Measurements from ENCODE around the gene UQCC5. TPM values are rescaled to one million over a fixed set of nuclear protein-coding genes. Genes with fewer than 3 reads are reported as not detected.
"Not testable (repeated sequence)": the region's sequence is repeated elsewhere in the genome, so short reads cannot be mapped to it uniquely, and the experiment has no call there.

UQCC5 gene
- total and polyA plus RNA-seq, 3 experiments from 2014 or later: 15.3 to 20.7 (median 18.2) TPM

GRCh38 chr3:52524258-52524751 lies 12.1 kb upstream of the UQCC5 start:
- no peaks in the 10 kb centered on the region for H3K4me1 Mint-ChIP-seq
- Histone ChIP-seq H3K27me3 (ENCODE audit: insufficient read depth, low read length, poor library complexity, severe bottlenecking) (no peaks in the 10 kb centered on the region), H3K4me1 (ENCODE audit: insufficient read depth, low read length) (no peaks in the 10 kb centered on the region), H3K9me3 (ENCODE audit: low read length) (no peaks in the 10 kb centered on the region), H3K4me3 (ENCODE audit: low read length) (no peak overlapping the region), H3K27ac (ENCODE audit: low read depth, low read length) (no peak overlapping the region), H3K36me3 (ENCODE audit: insufficient read depth, low read length) (no peaks in the 10 kb centered on the region)
- H3K9me3 Mint-ChIP-seq: no peaks in the 10 kb centered on the region
- no peak overlapping the region for H3K4me3 Mint-ChIP-seq
- H3K27me3 Mint-ChIP-seq: peaks cover 0 to 2% of the 10 kb centered on the region in 2 donors
- ChIA-PET POLR2A (no interaction called here), CTCF (no interaction called here)
- peak in 1 of 5 donors; percentile 26 for DNase-seq
- no peaks in the 10 kb centered on the region for H3K36me3 Mint-ChIP-seq
- no peak overlapping the region for H3K27ac Mint-ChIP-seq

- no peak overlapping the region for H3K27ac Mint-ChIP-seq
- peak in 1 of 5 donors; percentile 42 for DNase-seq
- no peaks in the 10 kb centered on the region for H3K36me3 Mint-ChIP-seq
- no peaks in the 10 kb centered on the region for H3K9me3 Mint-ChIP-seq
- Histone ChIP-seq H3K27ac (ENCODE audit: low read depth, low read length) (no peak overlapping the region), H3K4me3 (ENCODE audit: low read length) (no peak overlapping the region), H3K4me1 (ENCODE audit: insufficient read depth, low read length) (no peaks in the 10 kb centered on the region), H3K27me3 (ENCODE audit: insufficient read depth, low read length, poor library complexity, severe bottlenecking) (no peaks in the 10 kb centered on the region), H3K9me3 (ENCODE audit: low read length) (no peaks in the 10 kb centered on the region), H3K36me3 (ENCODE audit: insufficient read depth, low read length) (no peaks in the 10 kb centered on the region)
- CTCF ChIA-PET: no interaction called here
- POLR2A ChIA-PET: no interaction called here
- no peaks in the 10 kb centered on the region for H3K4me1 Mint-ChIP-seq
- no peak overlapping the region for H3K4me3 Mint-ChIP-seq
- H3K27me3 Mint-ChIP-seq: peaks cover 0 to 2% of the 10 kb centered on the region in 2 donors
Observed at GRCh38 chr3:52524752-52525679, 11.4 kb upstream of the UQCC5 start.

DNA sequence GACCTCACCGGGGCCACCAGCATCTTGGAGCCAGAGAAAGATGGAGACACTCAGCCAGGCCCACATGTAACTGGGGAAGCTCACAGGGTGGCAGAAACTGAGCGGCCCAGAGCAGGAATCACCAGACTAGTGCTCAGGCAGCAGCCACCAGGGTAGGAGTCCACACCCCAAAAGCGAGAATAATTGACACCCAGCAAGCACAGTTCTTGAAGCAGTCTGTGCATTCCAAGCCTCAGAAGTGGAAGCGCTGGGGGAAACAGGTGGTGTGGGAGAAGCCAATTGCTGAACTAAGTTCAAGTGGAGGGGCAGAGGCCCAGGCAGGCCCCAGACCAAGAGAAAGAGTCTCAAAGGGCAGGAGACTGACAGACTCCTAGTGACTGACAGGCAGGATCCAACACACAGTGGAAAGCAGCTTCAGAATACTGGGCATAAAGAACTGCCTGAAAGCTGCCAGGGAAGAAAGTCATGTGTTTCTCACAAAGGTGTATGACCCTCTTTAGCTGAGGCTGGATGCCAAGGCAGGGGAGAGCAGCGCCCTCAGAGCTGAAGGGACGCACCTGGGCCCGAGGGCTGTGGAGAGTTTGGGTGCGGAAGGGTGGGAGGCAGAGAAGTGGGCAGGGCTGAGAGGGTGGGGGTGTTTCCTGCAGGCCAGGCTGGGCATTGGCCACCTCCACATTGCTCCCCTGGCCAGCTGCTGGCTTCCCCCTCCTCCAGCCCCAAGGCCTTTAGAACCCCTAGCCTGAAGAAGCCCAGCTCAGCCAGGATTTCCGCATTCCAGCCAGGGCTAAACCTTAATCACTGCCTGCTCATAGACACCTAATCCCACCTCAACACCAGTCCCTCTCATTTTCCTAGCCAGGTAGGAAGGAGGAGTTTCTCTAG lies 10.5 kb upstream of the UQCC5 start:
- peak overlapping the region in 2 of 8 donors; percentile 29 to 51 for H3K27ac Mint-ChIP-seq
- CTCF ChIA-PET: no interaction called here

GRCh38 chr3:52526671-52527038 lies 9.8 kb upstream of the UQCC5 start:
- H3K27me3 Mint-ChIP-seq; H3K36me3 ChIP-seq (ENCODE audit: insufficient read depth, low read length); H3K9me3 Mint-ChIP-seq; H3K36me3 Mint-ChIP-seq; H3K4me3 ChIP-seq (ENCODE audit: low read length); H3K4me1 Mint-ChIP-seq; POLR2A ChIA-PET; DNase-seq; H3K4me1 ChIP-seq (ENCODE audit: insufficient read depth, low read length); H3K27me3 ChIP-seq (ENCODE audit: insufficient read depth, low read length, poor library complexity, severe bottlenecking); H3K9me3 ChIP-seq (ENCODE audit: low read length); H3K4me3 Mint-ChIP-seq; H3K27ac ChIP-seq (ENCODE audit: low read depth, low read length); CTCF ChIA-PET: not testable (repeated sequence)
- peak overlapping the region in 1 of 8 donors; percentile 29 for H3K27ac Mint-ChIP-seq

More for the DNA sequence above, 10.5 kb upstream of the UQCC5 start:
- H3K4me3 Mint-ChIP-seq: no peak overlapping the region
- Histone ChIP-seq H3K27ac (ENCODE audit: low read depth, low read length) (no peak overlapping the region), H3K4me3 (ENCODE audit: low read length) (no peak overlapping the region), H3K9me3 (ENCODE audit: low read length) (no peaks in the 10 kb centered on the region), H3K4me1 (ENCODE audit: insufficient read depth, low read length) (no peaks in the 10 kb centered on the region), H3K27me3 (ENCODE audit: insufficient read depth, low read length, poor library complexity, severe bottlenecking) (no peaks in the 10 kb centered on the region), H3K36me3 (ENCODE audit: insufficient read depth, low read length) (no peaks in the 10 kb centered on the region)
- POLR2A ChIA-PET: no interaction called here
- H3K27me3 Mint-ChIP-seq: peaks cover 0 to 2% of the 10 kb centered on the region in 2 donors
- peaks cover 0 to 1% (median 0%) of the 10 kb centered on the region in 3 donors for H3K4me1 Mint-ChIP-seq
- DNase-seq: peak in 1 of 5 donors; percentile 27
- H3K36me3 Mint-ChIP-seq: no peaks in the 10 kb centered on the region
- no peaks in the 10 kb centered on the region for H3K9me3 Mint-ChIP-seq

DNA sequence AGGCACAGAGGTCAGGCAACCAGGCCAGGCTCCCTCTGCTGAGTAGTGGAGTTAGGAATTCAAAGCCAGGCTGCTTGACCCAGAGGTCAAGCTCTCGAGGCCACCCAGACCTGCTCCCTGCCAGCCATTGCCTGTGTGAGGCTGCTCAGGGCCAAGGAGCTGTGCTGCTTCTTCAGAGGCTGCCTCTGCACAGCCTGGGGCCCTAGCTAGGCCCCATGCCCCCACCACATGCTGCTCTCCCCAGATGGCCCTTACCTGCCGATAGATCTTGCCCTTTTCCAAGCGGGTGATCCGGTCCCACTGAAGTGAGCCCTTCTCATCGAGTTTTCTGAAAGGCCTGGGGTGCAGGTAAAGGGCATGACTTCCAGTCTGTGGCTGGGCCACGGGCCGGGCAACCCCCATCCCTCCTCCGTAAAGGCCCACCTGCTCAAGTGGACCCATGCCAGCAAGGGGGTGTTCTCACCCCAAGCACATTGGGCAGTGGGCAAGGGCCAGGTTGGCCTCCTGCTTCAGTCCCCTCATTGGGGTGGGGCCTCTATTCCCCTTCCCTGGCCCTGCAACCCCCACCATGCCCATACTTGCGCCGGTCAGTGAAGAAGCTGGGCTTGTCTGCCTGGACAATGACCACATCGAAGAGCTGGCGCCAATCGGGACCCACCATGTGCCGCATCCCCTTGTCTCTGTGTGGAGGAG lies 9.2 kb upstream of the UQCC5 start:
- Mint-ChIP-seq H3K4me3 (no peak overlapping the region), H3K27ac (peak overlapping the region in 1 of 8 donors; percentile 27), H3K27me3 (peaks cover 0 to 3% of the 10 kb centered on the region in 2 donors), H3K9me3 (no peaks in the 10 kb centered on the region), H3K36me3 (no peaks in the 10 kb centered on the region), H3K4me1 (peaks cover 2 to 4% (median 3%) of the 10 kb centered on the region in 3 donors)
- DNase-seq: peak in 1 of 5 donors; percentile 33
- no peaks in the 10 kb centered on the region for H3K27me3 ChIP-seq (ENCODE audit: insufficient read depth, low read length, poor library complexity, severe bottlenecking)
- H3K36me3 ChIP-seq (ENCODE audit: insufficient read depth, low read length): no peaks in the 10 kb centered on the region
- H3K9me3 ChIP-seq (ENCODE audit: low read length): no peaks in the 10 kb centered on the region
- CTCF ChIA-PET: no interaction called here
- POLR2A ChIA-PET: interaction anchor here (0.5 kb wide), 1 partner anchor 9 kb away, joined by 3 read pairs; the partner anchor contains the start of gene UQCC5
- H3K27ac ChIP-seq (ENCODE audit: low read depth, low read length): no peak overlapping the region
- H3K4me3 ChIP-seq (ENCODE audit: low read length): no peak overlapping the region
- H3K4me1 ChIP-seq (ENCODE audit: insufficient read depth, low read length): no peaks in the 10 kb centered on the region

- CTCF ChIA-PET: no interaction called here
- POLR2A ChIA-PET: interaction anchor here (0.5 kb wide), 1 partner anchor 8 kb away, joined by 3 read pairs; the partner anchor contains the start of gene UQCC5
- H3K4me3 Mint-ChIP-seq: no peak overlapping the region
Observed at GRCh38 chr3:52527732-52528585, 8.4 kb upstream of the UQCC5 start.

More at GRCh38 chr3:52527732-52528585, 8.4 kb upstream of the UQCC5 start:
- no peaks in the 10 kb centered on the region for H3K9me3 ChIP-seq (ENCODE audit: low read length)
- H3K27ac ChIP-seq (ENCODE audit: low read depth, low read length): no peak overlapping the region
- Mint-ChIP-seq H3K9me3 (no peaks in the 10 kb centered on the region), H3K27me3 (peaks cover 0 to 3% of the 10 kb centered on the region in 2 donors), H3K27ac (peak overlapping the region in 1 of 8 donors; percentile 27), H3K4me1 (peaks cover 6 to 10% (median 8%) of the 10 kb centered on the region in 3 donors), H3K36me3 (no peaks in the 10 kb centered on the region)
- H3K4me3 ChIP-seq (ENCODE audit: low read length): no peak overlapping the region
- no peaks in the 10 kb centered on the region for H3K4me1 ChIP-seq (ENCODE audit: insufficient read depth, low read length)
- DNase-seq: peak in 1 of 5 donors; percentile 31
- no peaks in the 10 kb centered on the region for H3K27me3 ChIP-seq (ENCODE audit: insufficient read depth, low read length, poor library complexity, severe bottlenecking)
- no peaks in the 10 kb centered on the region for H3K36me3 ChIP-seq (ENCODE audit: insufficient read depth, low read length)
